SK-N-MC (cell line): ENCODE measurements around the gene POU6F2.

ENCODE experiments used
- DNase-seq: peaks from one replicate; pipeline ENCODE4 v3.0.0-alpha.2; 2011; ENCODE audit warnings: low read depth, low spot score
- H3K27ac ChIP-seq: fragments of 200-600 bp; sonication (generic); 2 replicates; pipeline ENCODE4 v1.5.1; 2016; ENCODE audit warnings: mixed run types
- H3K36me3 ChIP-seq: fragments of 200-600 bp; sonication (generic); 2 replicates; pipeline ENCODE4 v1.6.1; 2017; ENCODE audit warnings: antibody characterized with exemption, low read length, mixed read lengths; ENCODE audit not compliant: insufficient read depth
- H3K4me3 ChIP-seq: fragments of 200-600 bp; sonication (generic); 2 replicates; pipeline ENCODE4 v1.5.1; 2016
- H3K9ac ChIP-seq: fragments of 200-600 bp; sonication (generic); 2 replicates; pipeline ENCODE4 v1.8.0; 2017; ENCODE audit warnings: mixed run types, mixed read lengths; ENCODE audit not compliant: insufficient read length
- H3K9me3 ChIP-seq: fragments of 200-600 bp; sonication (generic); 2 replicates; pipeline ENCODE4 v1.6.1; 2017; ENCODE audit warnings: low read depth, mild to moderate bottlenecking, antibody characterized with exemption, low read length, moderate library complexity, mixed read lengths
- EZH2 ChIP-seq: fragments of 200-600 bp; sonication (generic); IDR thresholded peaks from one replicate; pipeline ENCODE4 v1.6.1; 2017; ENCODE audit warnings: antibody characterized with exemption
- FOXP2 ChIP-seq: optimal IDR thresholded peaks from 2 replicates; pipeline ENCODE3; 2011; ENCODE audit warnings: mild to moderate bottlenecking, moderate library complexity; ENCODE audit not compliant: insufficient read depth; ENCODE audit errors: extremely low read length, control extremely low read depth
- POLR2AphosphoS5 ChIP-seq: IDR thresholded peaks from 2 replicates; pipeline ENCODE4 v1.6.1; 2012; ENCODE audit warnings: mild to moderate bottlenecking, low read depth, low read length, borderline replicate concordance

The POU6F2 gene

GRCh38 chr7:39261771-39262170, 284.1 kb downstream of the POU6F2 start:
- Histone ChIP-seq H3K9me3 (no peaks in the 10 kb centered on the region), H3K36me3 (no peaks in the 10 kb centered on the region), H3K4me3 (no peak overlapping the region), H3K27ac (no peak overlapping the region), H3K9ac (no peak overlapping the region)
- DNase-seq = no peak
- no peak for TF ChIP-seq EZH2
- no peak for TF ChIP-seq FOXP2
- no peak for TF ChIP-seq POLR2AphosphoS5

GRCh38 chr7:39265641-39266591, 288.2 kb downstream of the POU6F2 start:
- no peak for DNase-seq
- Histone ChIP-seq H3K9me3 (no peaks in the 10 kb centered on the region), H3K36me3 (no peaks in the 10 kb centered on the region), H3K27ac (no peak overlapping the region), H3K4me3 (no peak overlapping the region), H3K9ac (no peak overlapping the region)
- TF ChIP-seq FOXP2 = no peak
- TF ChIP-seq EZH2 = no peak
- no peak for TF ChIP-seq POLR2AphosphoS5

GRCh38 chr7:39269034-39269433, 291.3 kb downstream of the POU6F2 start:
- Histone ChIP-seq H3K4me3 (no peak overlapping the region), H3K36me3 (no peaks in the 10 kb centered on the region), H3K9me3 (no peaks in the 10 kb centered on the region), H3K9ac (no peak overlapping the region), H3K27ac (no peak overlapping the region)
- TF ChIP-seq EZH2 = no peak
- no peak for TF ChIP-seq FOXP2
- TF ChIP-seq POLR2AphosphoS5 = no peak
- no peak for DNase-seq

- Histone ChIP-seq H3K4me3 (no peak overlapping the region), H3K36me3 (no peaks in the 10 kb centered on the region), H3K9me3 (no peaks in the 10 kb centered on the region), H3K9ac (no peak overlapping the region), H3K27ac (no peak overlapping the region)
- TF ChIP-seq EZH2 (no peak), FOXP2 (no peak), POLR2AphosphoS5 (no peak)
- DNase-seq = no peak
Measured at GRCh38 chr7:39270018-39270417, 292.3 kb downstream of the POU6F2 start.

- H3K9me3 ChIP-seq = no peaks in the 10 kb centered on the region
- TF ChIP-seq POLR2AphosphoS5 (no peak), EZH2 (no peak), FOXP2 (no peak)
- DNase-seq = no peak
- H3K36me3 ChIP-seq = no peaks in the 10 kb centered on the region
- H3K27ac ChIP-seq = no peak overlapping the region
- no peak overlapping the region for H3K4me3 ChIP-seq
- H3K9ac ChIP-seq = no peak overlapping the region
Measured at GRCh38 chr7:39271402-39271801, 293.7 kb downstream of the POU6F2 start.

GRCh38 chr7:39272111-39272510, 294.4 kb downstream of the POU6F2 start:
- Histone ChIP-seq H3K9me3 (no peaks in the 10 kb centered on the region), H3K27ac (no peak overlapping the region), H3K36me3 (no peaks in the 10 kb centered on the region), H3K4me3 (no peak overlapping the region), H3K9ac (no peak overlapping the region)
- TF ChIP-seq POLR2AphosphoS5 = no peak
- TF ChIP-seq FOXP2 = no peak
- no peak for DNase-seq

- H3K9ac ChIP-seq = no peak overlapping the region
- H3K9me3 ChIP-seq = no peaks in the 10 kb centered on the region
- H3K27ac ChIP-seq = no peak overlapping the region
- H3K4me3 ChIP-seq = no peak overlapping the region
- H3K36me3 ChIP-seq = no peaks in the 10 kb centered on the region
- DNase-seq = no peak
- TF ChIP-seq FOXP2 = no peak
Measured at GRCh38 chr7:39272691-39273090, 295.0 kb downstream of the POU6F2 start.

GRCh38 chr7:39280337-39280736, 302.6 kb downstream of the POU6F2 start:
- no peak for DNase-seq

GRCh38 chr7:39285256-39285655, 307.5 kb downstream of the POU6F2 start:
- Histone ChIP-seq H3K9me3 (no peaks in the 10 kb centered on the region), H3K36me3 (no peaks in the 10 kb centered on the region), H3K9ac (no peak overlapping the region), H3K27ac (no peak overlapping the region), H3K4me3 (no peak overlapping the region)
- TF ChIP-seq POLR2AphosphoS5 = no peak
- TF ChIP-seq FOXP2 = no peak
- TF ChIP-seq EZH2 = no peak
- DNase-seq = no peak

More at GRCh38 chr7:39280337-39280736, 302.6 kb downstream of the POU6F2 start:
- TF ChIP-seq POLR2AphosphoS5 = no peak
- no peak for TF ChIP-seq FOXP2
- TF ChIP-seq EZH2 = no peak
- Histone ChIP-seq H3K4me3 (no peak overlapping the region), H3K9me3 (no peaks in the 10 kb centered on the region), H3K27ac (no peak overlapping the region), H3K9ac (no peak overlapping the region), H3K36me3 (no peaks in the 10 kb centered on the region)
